Measurements from ENCODE around the gene POLR2L. TPM values are rescaled to one million over a fixed set of nuclear protein-coding genes. Genes with fewer than 3 reads are reported as not detected.

POLR2L gene
- total and polyA plus RNA-seq, 2 of the 13 experiments (the other 11 are each of a cell fraction or from before 2014, with no cell fraction given): 104 to 114 TPM

GRCh38 chr11:827146-827896 is 15.0 kb downstream of the POLR2L start (continued):
- TF ChIP-seq ZNF407 (CRISPR knock-in tag; IDR thresholded peaks at IDR 0.05; ENCODE audit: not compliant biosample characterization): peak; percentile 64
- TF ChIP-seq FOSL1 (CRISPR knock-in tag; IDR thresholded peaks at IDR 0.05; ENCODE audit: borderline replicate concordance): no peak
- TF ChIP-seq ZFP62 (CRISPR knock-in tag; IDR thresholded peaks at IDR 0.05): no peak
- TF ChIP-seq U2AF1 (optimal IDR thresholded peaks at IDR 0.05; ENCODE audit: low read depth, low read length): peak; percentile 67
- TF ChIP-seq PITX1 (CRISPR knock-in tag; IDR thresholded peaks at IDR 0.05): 0 out of 2 replicates have a peak, but pooled peaks have one; percentile 54
- TF ChIP-seq ZFP82 (CRISPR knock-in tag; IDR thresholded peaks at IDR 0.05; ENCODE audit: borderline replicate concordance): no peak; the same call in 1 of the 2 replicates
- TF ChIP-seq ZNF143 (CRISPR knock-in tag; IDR thresholded peaks at IDR 0.05): no peak
- TF ChIP-seq MXD4 (CRISPR knock-in tag; IDR thresholded peaks at IDR 0.05): peak; percentile 63; the same call in 1 of the 2 replicates
- TF ChIP-seq NR2C2 (CRISPR knock-in tag; IDR thresholded peaks at IDR 0.05; ENCODE audit: borderline replicate concordance): peak; percentile 58; the same call in 1 of the 2 replicates
- no peak for TF ChIP-seq FOXK2 (IDR thresholded peaks at IDR 0.05)
- TF ChIP-seq AGO1 (IDR thresholded peaks at IDR 0.05; ENCODE audit: low read depth, low read length, poor library complexity, severe bottlenecking): peak; percentile 79
- TF ChIP-seq SMC3 (IDR thresholded peaks at IDR 0.05; ENCODE audit: low read length): no peak
- TF ChIP-seq ZNF124 (CRISPR knock-in tag; IDR thresholded peaks at IDR 0.05): no peak
- TF ChIP-seq EHMT2 (IDR thresholded peaks at IDR 0.05; ENCODE audit: borderline replicate concordance, low read depth, low read length): no peak
- TF ChIP-seq PCBP1 (IDR thresholded peaks at IDR 0.05; ENCODE audit: borderline replicate concordance, low read depth, low read length): peak; percentile 53; the same call in 1 of the 2 replicates
- 0 out of 2 replicates have a peak, but pooled peaks have one; percentile 12 for TF ChIP-seq PPARG (CRISPR knock-in tag; conservative IDR thresholded peaks at IDR 0.05)
- TF ChIP-seq ZNF331 (CRISPR knock-in tag; IDR thresholded peaks at IDR 0.05): peak; percentile 25; the same call in 1 of the 2 replicates
- no peak for TF ChIP-seq RFXANK (CRISPR knock-in tag; IDR thresholded peaks at IDR 0.05)
- peak; percentile 11 for TF ChIP-seq TGIF2 (CRISPR knock-in tag; IDR thresholded peaks at IDR 0.05)
- peak; percentile 83 for TF ChIP-seq ZNF296 (CRISPR knock-in tag; conservative IDR thresholded peaks at IDR 0.05)
- no peak for TF ChIP-seq SIN3B (IDR thresholded peaks at IDR 0.05; ENCODE audit: low read length)
- TF ChIP-seq XRCC5 (optimal IDR thresholded peaks at IDR 0.05; ENCODE audit: low read length): no peak
- TF ChIP-seq RFX1 (IDR thresholded peaks at IDR 0.05): no peak
- peak; percentile 25; the same call in 1 of the 2 replicates for TF ChIP-seq KLF13 (CRISPR knock-in tag; IDR thresholded peaks at IDR 0.05)
- TF ChIP-seq CCDC6 (CRISPR knock-in tag; IDR thresholded peaks at IDR 0.05): no peak
- TF ChIP-seq TAF1 (CRISPR knock-in tag; IDR thresholded peaks at IDR 0.05): peak; percentile 67
